Endothelial cell of umbilical vein (primary cell): ENCODE data around the gene RETREG2.

ENCODE experiments used
- EZH2 ChIP-seq: IDR thresholded peaks from 2 replicates; pipeline ENCODE4 v1.6.1; 2012; ENCODE audit warnings: borderline replicate concordance, low read depth, mild to moderate bottlenecking, moderate library complexity, low read length, inconsistent platforms; ENCODE audit not compliant: severe bottlenecking
- FOS ChIP-seq: IDR thresholded peaks from 2 replicates; pipeline ENCODE4 v1.6.1; 2011; ENCODE audit warnings: mild to moderate bottlenecking, low read length, moderate library complexity, borderline replicate concordance; ENCODE audit not compliant: insufficient read depth
- GATA2 ChIP-seq: IDR thresholded peaks from 2 replicates; pipeline ENCODE4 v1.7.0; 2011; ENCODE audit warnings: low read depth, mild to moderate bottlenecking, moderate library complexity, mixed read lengths, low read length; ENCODE audit not compliant: insufficient read length, insufficient read depth
- JUN ChIP-seq: IDR thresholded peaks from 2 replicates; pipeline ENCODE4 v1.6.1; 2011; ENCODE audit warnings: borderline replicate concordance, low read depth; ENCODE audit not compliant: insufficient read length, insufficient read depth
- POLR2A ChIP-seq: IDR thresholded peaks from 2 replicates; pipeline ENCODE4 v1.6.1; 2012; ENCODE audit warnings: low read depth, mild to moderate bottlenecking, control low read depth, low read length
- POLR2AphosphoS5 ChIP-seq: IDR thresholded peaks from 2 replicates; pipeline ENCODE4 v1.6.1; 2012; ENCODE audit warnings: low read depth, mild to moderate bottlenecking, control low read depth, low read length, moderate library complexity; ENCODE audit not compliant: insufficient read depth
- TF ChIP-seq, protein P1 (sequence below), 2 donors: IDR thresholded peaks; 1 replicate in 1 of 2; 2 replicates in 1 of 2; pipeline ENCODE4 v1.5.1; 2011; ENCODE audit warnings: low read length in 2 of 2, mild to moderate bottlenecking in 2 of 2, moderate library complexity in 2 of 2, control low read depth in 1 of 2, inconsistent platforms in 1 of 2, low read depth in 1 of 2; ENCODE audit not compliant: insufficient read depth in 1 of 2; ENCODE audit errors: extremely low read depth in 1 of 2

DNA sequence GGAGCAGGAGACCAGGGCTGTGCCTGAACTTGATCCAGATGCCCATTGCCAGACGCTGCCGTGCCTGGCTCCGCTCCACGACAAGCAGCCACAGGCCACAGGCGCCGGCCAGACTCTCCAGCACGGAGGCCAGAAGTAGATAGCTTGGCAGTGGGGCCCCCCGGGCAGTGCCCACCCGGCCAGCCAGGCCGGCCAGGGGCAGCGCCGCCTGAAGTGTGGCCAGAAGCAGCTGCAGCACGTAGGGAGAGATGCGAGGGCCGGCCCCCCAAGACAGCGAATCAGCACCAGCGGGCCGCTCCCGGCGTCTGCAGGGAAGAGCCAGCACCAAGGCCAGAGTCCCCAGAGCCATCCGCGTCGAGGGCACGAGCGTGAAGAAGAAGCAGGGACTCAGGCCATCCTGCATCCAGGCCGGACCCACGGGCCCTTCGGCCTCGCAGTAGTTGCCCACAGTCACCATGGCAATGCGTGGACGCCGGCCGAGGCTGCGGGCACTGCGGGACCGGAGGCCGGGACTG, 40.2 kb downstream of the RETREG2 start:
- no peak for TF ChIP-seq GATA2
- TF ChIP-seq, protein P1, sequence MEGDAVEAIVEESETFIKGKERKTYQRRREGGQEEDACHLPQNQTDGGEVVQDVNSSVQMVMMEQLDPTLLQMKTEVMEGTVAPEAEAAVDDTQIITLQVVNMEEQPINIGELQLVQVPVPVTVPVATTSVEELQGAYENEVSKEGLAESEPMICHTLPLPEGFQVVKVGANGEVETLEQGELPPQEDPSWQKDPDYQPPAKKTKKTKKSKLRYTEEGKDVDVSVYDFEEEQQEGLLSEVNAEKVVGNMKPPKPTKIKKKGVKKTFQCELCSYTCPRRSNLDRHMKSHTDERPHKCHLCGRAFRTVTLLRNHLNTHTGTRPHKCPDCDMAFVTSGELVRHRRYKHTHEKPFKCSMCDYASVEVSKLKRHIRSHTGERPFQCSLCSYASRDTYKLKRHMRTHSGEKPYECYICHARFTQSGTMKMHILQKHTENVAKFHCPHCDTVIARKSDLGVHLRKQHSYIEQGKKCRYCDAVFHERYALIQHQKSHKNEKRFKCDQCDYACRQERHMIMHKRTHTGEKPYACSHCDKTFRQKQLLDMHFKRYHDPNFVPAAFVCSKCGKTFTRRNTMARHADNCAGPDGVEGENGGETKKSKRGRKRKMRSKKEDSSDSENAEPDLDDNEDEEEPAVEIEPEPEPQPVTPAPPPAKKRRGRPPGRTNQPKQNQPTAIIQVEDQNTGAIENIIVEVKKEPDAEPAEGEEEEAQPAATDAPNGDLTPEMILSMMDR (IDR thresholded peaks at IDR 0.05; ENCODE audit: extremely low read depth in 1 of 2, insufficient read depth in 1 of 2, low read depth in 1 of 2, low read length in 2 of 2): no peak
- TF ChIP-seq EZH2: no peak
- TF ChIP-seq POLR2AphosphoS5: no peak
- no peak for TF ChIP-seq POLR2A
- no peak for TF ChIP-seq JUN
- no peak for TF ChIP-seq FOS
